Omental fat pad (tissue), 4 donors: ENCODE results near the gene TDP1. TPM values are rescaled to one million over a fixed set of nuclear protein-coding genes. Genes with fewer than 3 reads are reported as not detected.
"Not testable (repeated sequence)": the region's sequence is repeated elsewhere in the genome, so short reads cannot be mapped to it uniquely, and the experiment has no call there.

Experiments used
- ATAC-seq: fragments of 150-250 bp; one replicate; pipeline ENCODE4 v1.9.1; 2016; ENCODE audit warnings: mild to moderate bottlenecking, moderate library complexity; ENCODE audit not compliant: low FRiP score
- DNase-seq: peaks from one replicate; pipeline ENCODE4 v3.0.0-alpha.2; 2019; ENCODE audit warnings: low spot score
- CTCF ChIP-seq, 3 donors: fragments of 450-650 bp; IDR thresholded peaks; one replicate each; pipeline ENCODE4 v1.5.1; 2016 to 2017; ENCODE audit warnings: antibody characterized with exemption in 3 of 3, mild to moderate bottlenecking in 3 of 3, moderate library complexity in 2 of 3
- total RNA-seq, 4 donors: library from RNA; depleted of rRNA; stranded (reverse); fragments of >200 nt; gene quantifications; one replicate each; pipeline ENCODE4 v1.1.0, GENCODE V29; 2016

Gene TDP1
- total RNA-seq, 4 donors from 2014 or later = 10.2 to 14.2 (median 12.9) TPM

- no peak for TF ChIP-seq CTCF (IDR thresholded peaks at IDR 0.05)
- no peak for DNase-seq
- ATAC-seq = no peak
These were observed 107.3 kb downstream of the TDP1 start for GRCh38 chr14:90062822-90063539.

DNA sequence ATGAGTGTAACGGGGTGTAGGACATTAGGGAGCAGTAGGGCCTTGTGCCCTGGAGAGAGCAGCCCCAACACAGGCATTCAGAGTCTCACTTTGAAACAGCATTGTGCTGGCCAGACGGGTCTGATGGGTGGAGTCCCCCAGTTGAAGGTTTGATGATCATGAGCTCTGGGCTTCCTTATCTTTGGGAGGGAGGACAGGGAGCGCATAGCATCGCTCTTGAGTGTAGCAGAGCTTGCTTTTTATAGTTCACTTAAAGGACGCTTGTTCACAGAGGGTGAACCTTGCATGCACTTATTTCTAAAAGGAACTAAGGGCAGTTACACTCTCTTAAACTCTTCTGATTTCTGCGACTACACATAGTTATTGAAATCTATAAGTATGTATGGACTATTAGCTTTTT lies 116.6 kb downstream of the TDP1 start:
- ATAC-seq (no peak), DNase-seq (no peak)
- no peak for TF ChIP-seq CTCF (IDR thresholded peaks at IDR 0.05)

GRCh38 chr14:90079576-90079975 lies 123.8 kb downstream of the TDP1 start:
- ATAC-seq (no peak), DNase-seq (no peak)
- TF ChIP-seq CTCF (IDR thresholded peaks at IDR 0.05) = no peak

DNA sequence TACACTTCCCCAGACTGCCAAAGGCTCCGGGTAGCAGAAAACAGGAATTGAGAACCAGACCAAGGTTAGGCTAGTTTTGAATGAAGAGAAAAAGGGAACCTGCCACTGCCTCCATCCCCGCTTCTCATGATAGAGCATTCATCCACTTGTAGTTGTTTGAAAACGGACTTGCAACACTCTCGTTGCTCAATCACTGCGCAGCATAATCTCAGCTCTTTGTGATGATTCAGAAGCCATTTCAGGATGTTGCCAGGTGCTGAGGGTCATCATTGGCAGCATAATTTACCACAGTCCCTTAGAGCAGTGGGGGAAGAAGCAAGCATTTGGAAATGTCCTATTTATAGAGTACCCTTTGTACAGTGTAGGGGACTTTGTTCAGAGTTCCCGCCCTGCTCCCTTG lies 131.7 kb downstream of the TDP1 start:
- no peak for TF ChIP-seq CTCF (IDR thresholded peaks at IDR 0.05)
- peak; percentile 28 for DNase-seq
- peak; percentile 68 for ATAC-seq

DNA sequence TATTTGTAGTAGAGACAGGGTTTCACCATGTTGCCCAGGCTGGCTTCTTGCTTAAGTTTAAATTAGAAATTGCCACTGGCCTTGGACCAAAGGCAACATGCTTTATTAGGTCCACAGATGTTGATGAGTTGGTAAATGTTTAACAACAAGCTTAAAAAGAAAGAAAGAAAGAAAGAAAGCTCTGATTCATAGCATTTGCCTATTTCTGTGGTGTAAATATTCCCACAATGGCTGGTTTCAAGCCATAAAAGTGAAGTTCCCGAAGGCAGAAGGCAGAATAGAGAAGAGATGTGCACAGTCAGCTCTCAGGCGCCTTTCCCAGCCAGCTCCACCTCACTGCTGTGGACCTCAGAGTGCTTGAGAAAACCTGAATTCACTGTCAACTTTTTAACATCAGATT lies 132.4 kb downstream of the TDP1 start:
- no peak for TF ChIP-seq CTCF (IDR thresholded peaks at IDR 0.05)
- DNase-seq = no peak
- no peak for ATAC-seq

GRCh38 chr14:90089486-90089885 lies 133.8 kb downstream of the TDP1 start:
- not testable (repeated sequence) for DNase-seq, ATAC-seq

GRCh38 chr14:90091393-90091792 lies 135.7 kb downstream of the TDP1 start:
- ATAC-seq (no peak), DNase-seq (no peak)
- TF ChIP-seq CTCF (IDR thresholded peaks at IDR 0.05) = no peak
